Colonic mucosa (tissue), 4 donors: ENCODE results near the gene ARHGAP5. TPM values are rescaled to one million over a fixed set of nuclear protein-coding genes. Genes with fewer than 3 reads are reported as not detected.

Experiments
- DNase-seq: peaks from one replicate; pipeline ENCODE4 v3.0.0-alpha.2; 2020
- H3K27ac ChIP-seq: fragments of 200-600 bp; one replicate; pipeline ENCODE4 v1.8.0; 2021
- H3K27me3 ChIP-seq: fragments of 200-600 bp; one replicate; pipeline ENCODE4 v1.8.0; 2021
- H3K36me3 ChIP-seq: fragments of 200-600 bp; one replicate; pipeline ENCODE4 v1.8.0; 2021
- H3K4me1 ChIP-seq: fragments of 200-600 bp; one replicate; pipeline ENCODE4 v1.8.0; 2021; ENCODE audit warnings: mild to moderate bottlenecking
- H3K4me3 ChIP-seq: fragments of 200-600 bp; one replicate; pipeline ENCODE4 v1.8.0; 2021
- H3K9ac ChIP-seq, 2 donors: one replicate each; pipeline ENCODE4 v1.7.0; 2013; ENCODE audit warnings: control low read depth in 2 of 2, low read depth in 2 of 2, low read length in 2 of 2
- H3K9me3 ChIP-seq: fragments of 200-600 bp; one replicate; pipeline ENCODE4 v1.8.0; 2021
- intact Hi-C: fragments of 100-400 bp; cut with DNase I; formaldehyde crosslinking; loops from one replicate; pipeline ENCODE4 v1.14.1; 2022
- total RNA-seq, 2 donors: library from RNA; stranded (reverse); fragmentation: NEBNext Ultra II Directional in 1 of 2; extraction: Animal tissue kit (Norgen Biotek cat#: 25700) in 1 of 2; gene quantifications; one replicate each; pipeline ENCODE4 v1.2.1, GENCODE V29; 2021
- TF ChIP-seq, protein P1 (sequence below): fragments of 200-600 bp; IDR thresholded peaks from one replicate; pipeline ENCODE4 v1.8.0; 2022; ENCODE audit warnings: antibody characterized with exemption, mild to moderate bottlenecking
- donor health status: healthy.
- donor health status: DM: no; HTN: no; CAD: no.
- donor health status: DM: no; HTN: no; CAD: no.

ARHGAP5 gene
- total RNA-seq, 2 donors from 2014 or later = 77.8 to 140 TPM

DNA sequence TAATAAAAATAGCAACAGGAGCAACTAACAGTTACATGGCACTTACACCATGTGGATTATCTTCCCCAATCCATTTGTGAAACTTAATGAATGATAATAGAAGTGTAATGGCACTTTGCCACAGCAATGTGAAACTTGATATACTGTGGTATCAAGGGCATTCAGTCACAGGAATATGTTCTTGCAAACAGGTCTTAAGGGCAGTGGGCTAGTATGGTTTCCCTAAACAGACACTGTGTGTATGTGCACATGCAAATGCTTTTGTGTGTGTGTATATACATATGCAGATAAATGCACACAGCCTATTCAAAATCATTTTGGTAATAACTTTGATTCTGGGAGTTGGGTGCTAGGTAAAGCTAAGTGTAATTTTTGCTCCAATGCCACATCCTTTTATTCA, 26.2 kb upstream of the ARHGAP5 start:
- Histone ChIP-seq H3K9ac (no peak overlapping the region), H3K4me1 (no peaks in the 10 kb centered on the region), H3K36me3 (no peaks in the 10 kb centered on the region), H3K27me3 (no peaks in the 10 kb centered on the region), H3K4me3 (no peak overlapping the region), H3K27ac (no peak overlapping the region), H3K9me3 (no peaks in the 10 kb centered on the region)
- no peak for DNase-seq
- intact Hi-C loops = no loop called here
- TF ChIP-seq, protein P1, sequence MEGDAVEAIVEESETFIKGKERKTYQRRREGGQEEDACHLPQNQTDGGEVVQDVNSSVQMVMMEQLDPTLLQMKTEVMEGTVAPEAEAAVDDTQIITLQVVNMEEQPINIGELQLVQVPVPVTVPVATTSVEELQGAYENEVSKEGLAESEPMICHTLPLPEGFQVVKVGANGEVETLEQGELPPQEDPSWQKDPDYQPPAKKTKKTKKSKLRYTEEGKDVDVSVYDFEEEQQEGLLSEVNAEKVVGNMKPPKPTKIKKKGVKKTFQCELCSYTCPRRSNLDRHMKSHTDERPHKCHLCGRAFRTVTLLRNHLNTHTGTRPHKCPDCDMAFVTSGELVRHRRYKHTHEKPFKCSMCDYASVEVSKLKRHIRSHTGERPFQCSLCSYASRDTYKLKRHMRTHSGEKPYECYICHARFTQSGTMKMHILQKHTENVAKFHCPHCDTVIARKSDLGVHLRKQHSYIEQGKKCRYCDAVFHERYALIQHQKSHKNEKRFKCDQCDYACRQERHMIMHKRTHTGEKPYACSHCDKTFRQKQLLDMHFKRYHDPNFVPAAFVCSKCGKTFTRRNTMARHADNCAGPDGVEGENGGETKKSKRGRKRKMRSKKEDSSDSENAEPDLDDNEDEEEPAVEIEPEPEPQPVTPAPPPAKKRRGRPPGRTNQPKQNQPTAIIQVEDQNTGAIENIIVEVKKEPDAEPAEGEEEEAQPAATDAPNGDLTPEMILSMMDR = no peak

DNA sequence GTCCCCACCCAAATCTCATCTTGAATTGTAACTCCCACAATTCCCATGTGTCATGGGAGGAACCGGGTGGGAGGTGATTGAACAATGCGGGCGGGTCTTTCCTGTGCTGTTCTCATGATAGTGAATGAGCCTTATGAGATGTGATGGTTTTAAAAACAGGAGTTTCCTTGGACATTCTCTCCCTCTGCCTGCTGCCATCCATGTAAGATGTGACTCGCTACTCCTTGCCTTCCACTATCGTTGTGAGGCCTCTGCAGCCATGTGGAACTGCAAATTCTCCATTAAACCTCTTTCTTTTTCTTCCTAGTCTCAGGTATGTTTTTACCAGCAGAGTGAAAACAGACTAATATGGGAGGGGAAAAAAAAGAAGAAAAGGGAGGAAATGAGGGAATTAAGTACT, 22.6 kb upstream of the ARHGAP5 start:
- no peak for DNase-seq

DNA sequence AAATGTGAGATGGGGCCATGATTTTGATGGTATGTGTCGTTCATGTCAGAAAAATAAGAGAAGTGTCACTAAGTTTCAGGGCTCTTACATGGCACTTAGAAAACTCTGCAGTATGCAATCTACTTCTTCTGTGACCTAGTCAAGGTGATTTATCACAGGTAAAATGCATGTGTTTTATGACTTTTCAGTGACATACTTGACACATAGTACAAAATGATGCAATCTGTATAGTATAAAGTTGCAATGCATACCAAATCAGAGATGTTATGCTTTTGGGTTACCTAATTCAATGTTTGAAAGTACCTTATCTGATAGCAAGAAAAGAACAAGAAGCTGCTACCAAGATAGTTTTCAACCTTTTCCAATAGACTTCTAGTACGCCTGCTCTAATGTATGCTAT, 21.9 kb upstream of the ARHGAP5 start:
- Histone ChIP-seq H3K4me3 (no peak overlapping the region), H3K27me3 (no peaks in the 10 kb centered on the region), H3K36me3 (no peaks in the 10 kb centered on the region), H3K4me1 (no peaks in the 10 kb centered on the region), H3K9ac (no peak overlapping the region), H3K27ac (no peak overlapping the region), H3K9me3 (no peaks in the 10 kb centered on the region)
- TF ChIP-seq, protein P1 = no peak
- intact Hi-C loops = no loop called here
- no peak for DNase-seq

More for the DNA sequence above, 22.6 kb upstream of the ARHGAP5 start:
- Histone ChIP-seq H3K9me3 (no peaks in the 10 kb centered on the region), H3K36me3 (no peaks in the 10 kb centered on the region), H3K27ac (no peak overlapping the region), H3K27me3 (no peaks in the 10 kb centered on the region), H3K4me3 (no peak overlapping the region), H3K9ac (no peak overlapping the region), H3K4me1 (no peaks in the 10 kb centered on the region)
- intact Hi-C loops = no loop called here
- TF ChIP-seq, protein P1 = no peak

DNA sequence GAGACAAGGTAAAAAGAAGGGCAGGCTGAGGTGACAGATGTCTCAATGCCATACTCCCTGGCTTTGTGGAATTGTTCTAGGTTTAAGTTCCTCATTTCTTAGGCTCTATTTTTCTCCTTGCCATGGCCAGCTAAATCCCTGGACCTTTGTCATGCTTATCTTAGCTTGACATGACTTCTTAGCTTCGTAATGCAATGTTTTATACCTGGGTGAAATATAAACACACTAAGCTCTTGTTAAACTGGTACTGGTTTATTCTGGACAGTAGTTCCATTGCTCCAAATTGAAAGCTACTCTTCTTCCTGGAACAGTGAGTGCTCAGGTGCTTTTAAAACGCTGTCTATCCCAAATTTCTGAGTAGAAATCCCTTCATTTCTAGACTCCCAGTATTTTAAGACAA, 17.4 kb upstream of the ARHGAP5 start:
- H3K36me3 ChIP-seq = no peaks in the 10 kb centered on the region
- no peaks in the 10 kb centered on the region for H3K27me3 ChIP-seq
- no peak overlapping the region for H3K4me3 ChIP-seq
- H3K9ac ChIP-seq = no peak overlapping the region
- H3K9me3 ChIP-seq = no peaks in the 10 kb centered on the region
- H3K27ac ChIP-seq = no peak overlapping the region
- DNase-seq = no peak
- TF ChIP-seq, protein P1 = no peak
- no peaks in the 10 kb centered on the region for H3K4me1 ChIP-seq
- intact Hi-C loops = no loop called here

DNA sequence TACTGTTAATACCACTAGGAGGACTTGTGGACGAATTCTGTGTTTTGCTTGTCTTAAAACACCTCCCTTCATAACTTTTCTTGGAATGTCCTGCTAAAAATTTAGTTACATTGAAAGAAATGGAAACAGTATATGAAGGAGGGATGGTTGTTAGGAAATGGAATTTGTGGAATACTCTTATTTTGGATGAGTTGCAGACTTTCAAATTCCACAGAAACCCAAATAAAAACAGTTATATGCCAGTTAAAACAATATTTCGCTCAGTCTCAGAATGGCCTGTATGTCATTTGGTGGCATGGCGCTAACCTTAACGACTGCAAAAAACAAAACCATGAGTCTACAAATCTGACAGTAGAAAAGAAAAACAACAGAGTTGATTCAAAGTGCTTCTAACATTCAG, 12.2 kb upstream of the ARHGAP5 start:
- Histone ChIP-seq H3K27ac (no peak overlapping the region), H3K9ac (no peak overlapping the region), H3K4me1 (no peaks in the 10 kb centered on the region), H3K27me3 (no peaks in the 10 kb centered on the region), H3K4me3 (no peak overlapping the region), H3K9me3 (no peaks in the 10 kb centered on the region), H3K36me3 (no peaks in the 10 kb centered on the region)
- DNase-seq = no peak
- intact Hi-C loops = loop anchor here (5.0 kb wide), 1 partner anchor 407 kb away; no protein-coding TSS in a partner anchor
- TF ChIP-seq, protein P1 = no peak
